Omental fat pad (tissue), 4 donors: Measurements from ENCODE around the gene TMEM273. TPM values are rescaled to one million over a fixed set of nuclear protein-coding genes. Genes with fewer than 3 reads are reported as not detected.

Experiments used
- ATAC-seq: fragments of 150-250 bp; one replicate; pipeline ENCODE4 v1.9.1; 2016; ENCODE audit warnings: mild to moderate bottlenecking, moderate library complexity; ENCODE audit not compliant: low FRiP score
- DNase-seq: peaks from one replicate; pipeline ENCODE4 v3.0.0-alpha.2; 2019; ENCODE audit warnings: low spot score
- total RNA-seq, 4 donors: library from RNA; depleted of rRNA; stranded (reverse); fragments of >200 nt; gene quantifications; one replicate each; pipeline ENCODE4 v1.1.0, GENCODE V29; 2016
- TF ChIP-seq, protein P1 (sequence below), 3 donors: fragments of 450-650 bp; IDR thresholded peaks; one replicate each; pipeline ENCODE4 v1.5.1; 2016 to 2017; ENCODE audit warnings: antibody characterized with exemption in 3 of 3, mild to moderate bottlenecking in 3 of 3, moderate library complexity in 2 of 3

The TMEM273 gene, protein sequence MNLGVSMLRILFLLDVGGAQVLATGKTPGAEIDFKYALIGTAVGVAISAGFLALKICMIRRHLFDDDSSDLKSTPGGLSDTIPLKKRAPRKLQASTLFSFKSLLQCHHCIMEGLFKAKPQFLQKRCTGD
- total RNA-seq: 10 to 100 TPM; 12.2 to 74.4 (median 34.1) TPM

DNA sequence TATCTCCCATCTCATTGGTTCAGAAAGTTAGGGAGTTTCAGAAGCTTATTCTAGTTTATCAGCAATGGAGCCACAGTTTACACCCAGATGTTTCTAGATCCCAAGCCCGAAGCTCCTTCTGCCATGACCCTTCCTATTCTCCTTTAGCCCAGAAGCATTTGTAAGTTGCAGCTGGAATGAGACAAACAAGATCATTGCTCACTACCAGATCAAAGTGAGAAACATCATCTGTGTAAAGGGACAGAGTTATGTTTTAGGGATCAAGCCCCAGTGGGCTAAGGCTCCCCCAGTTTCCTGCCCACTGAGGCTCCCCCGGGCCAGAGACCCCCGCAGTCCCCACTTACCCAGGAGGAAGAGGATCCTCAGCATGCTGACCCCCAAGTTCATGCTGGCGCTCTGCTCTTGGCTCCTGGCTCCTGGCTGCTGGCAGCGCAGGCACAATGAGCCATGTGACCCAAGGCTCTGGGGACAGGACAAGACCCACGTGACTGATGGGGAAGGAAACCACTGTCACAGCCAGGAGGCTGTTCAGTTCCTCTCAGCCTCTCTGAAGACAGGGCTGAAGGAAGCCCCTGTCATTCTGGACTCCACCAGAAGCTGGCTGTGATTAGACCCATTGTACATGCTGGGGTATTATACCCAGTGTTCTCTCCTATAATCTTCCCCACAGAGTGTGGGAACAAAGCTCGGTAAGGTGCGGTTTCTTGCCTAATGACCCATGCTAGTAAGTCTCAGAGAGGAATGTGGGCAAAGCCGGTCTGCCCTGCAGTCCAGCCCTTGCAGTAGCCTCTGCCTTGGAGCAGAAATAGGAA is at the start of gene TMEM273:
Gene TMEM273 (minus strand): TSS at position 442 of the 812 bp plus-strand sequence. CDS start 55 bp downstream, at position 387.
- peak; percentile 63 for ATAC-seq
- DNase-seq: no peak
- TF ChIP-seq, protein P1, sequence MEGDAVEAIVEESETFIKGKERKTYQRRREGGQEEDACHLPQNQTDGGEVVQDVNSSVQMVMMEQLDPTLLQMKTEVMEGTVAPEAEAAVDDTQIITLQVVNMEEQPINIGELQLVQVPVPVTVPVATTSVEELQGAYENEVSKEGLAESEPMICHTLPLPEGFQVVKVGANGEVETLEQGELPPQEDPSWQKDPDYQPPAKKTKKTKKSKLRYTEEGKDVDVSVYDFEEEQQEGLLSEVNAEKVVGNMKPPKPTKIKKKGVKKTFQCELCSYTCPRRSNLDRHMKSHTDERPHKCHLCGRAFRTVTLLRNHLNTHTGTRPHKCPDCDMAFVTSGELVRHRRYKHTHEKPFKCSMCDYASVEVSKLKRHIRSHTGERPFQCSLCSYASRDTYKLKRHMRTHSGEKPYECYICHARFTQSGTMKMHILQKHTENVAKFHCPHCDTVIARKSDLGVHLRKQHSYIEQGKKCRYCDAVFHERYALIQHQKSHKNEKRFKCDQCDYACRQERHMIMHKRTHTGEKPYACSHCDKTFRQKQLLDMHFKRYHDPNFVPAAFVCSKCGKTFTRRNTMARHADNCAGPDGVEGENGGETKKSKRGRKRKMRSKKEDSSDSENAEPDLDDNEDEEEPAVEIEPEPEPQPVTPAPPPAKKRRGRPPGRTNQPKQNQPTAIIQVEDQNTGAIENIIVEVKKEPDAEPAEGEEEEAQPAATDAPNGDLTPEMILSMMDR (IDR thresholded peaks at IDR 0.05): no peak

DNA sequence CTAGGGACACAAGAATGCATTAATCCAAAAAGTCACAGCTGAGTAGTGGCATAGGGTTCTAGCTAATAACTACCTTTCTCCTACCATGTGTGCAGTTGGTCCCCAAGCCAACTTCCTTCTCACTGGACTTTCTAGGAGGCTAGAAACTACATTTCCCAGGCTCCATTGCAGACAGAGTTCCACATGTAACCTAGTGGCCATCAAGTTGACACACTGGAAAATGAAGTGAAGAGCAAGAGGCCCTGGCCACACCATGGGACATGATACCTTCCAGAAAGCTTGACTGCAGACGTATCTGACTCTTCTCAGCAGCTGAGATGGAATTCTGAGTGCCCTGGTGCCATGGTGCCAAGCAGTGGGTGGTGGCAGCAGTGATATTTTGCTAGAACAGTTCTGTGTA is 49.8 kb upstream of the TMEM273 start:
- DNase-seq: no peak
- ATAC-seq: peak; percentile 37
- TF ChIP-seq, protein P1 (IDR thresholded peaks at IDR 0.05): no peak

DNA sequence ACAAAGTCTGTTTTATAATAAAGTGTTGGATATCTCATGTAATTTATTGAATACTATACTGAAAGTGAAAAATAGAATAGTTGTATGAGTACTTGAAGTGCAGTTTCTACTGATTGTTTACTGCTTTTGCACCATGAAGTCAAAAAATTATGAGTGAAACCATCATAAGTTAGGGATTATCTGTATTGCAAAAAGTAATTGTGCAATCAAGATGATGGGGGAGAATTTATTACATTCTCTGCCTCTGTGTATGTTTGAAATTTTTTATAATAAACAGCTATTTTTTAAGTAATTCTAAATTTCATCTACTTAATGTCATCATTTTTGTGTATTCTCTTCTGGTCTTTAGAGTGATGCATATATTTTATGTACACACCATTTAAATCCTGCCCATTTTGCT is 47.2 kb upstream of the TMEM273 start:
- DNase-seq: no peak
- no peak for ATAC-seq
- TF ChIP-seq, protein P1 (IDR thresholded peaks at IDR 0.05): no peak

DNA sequence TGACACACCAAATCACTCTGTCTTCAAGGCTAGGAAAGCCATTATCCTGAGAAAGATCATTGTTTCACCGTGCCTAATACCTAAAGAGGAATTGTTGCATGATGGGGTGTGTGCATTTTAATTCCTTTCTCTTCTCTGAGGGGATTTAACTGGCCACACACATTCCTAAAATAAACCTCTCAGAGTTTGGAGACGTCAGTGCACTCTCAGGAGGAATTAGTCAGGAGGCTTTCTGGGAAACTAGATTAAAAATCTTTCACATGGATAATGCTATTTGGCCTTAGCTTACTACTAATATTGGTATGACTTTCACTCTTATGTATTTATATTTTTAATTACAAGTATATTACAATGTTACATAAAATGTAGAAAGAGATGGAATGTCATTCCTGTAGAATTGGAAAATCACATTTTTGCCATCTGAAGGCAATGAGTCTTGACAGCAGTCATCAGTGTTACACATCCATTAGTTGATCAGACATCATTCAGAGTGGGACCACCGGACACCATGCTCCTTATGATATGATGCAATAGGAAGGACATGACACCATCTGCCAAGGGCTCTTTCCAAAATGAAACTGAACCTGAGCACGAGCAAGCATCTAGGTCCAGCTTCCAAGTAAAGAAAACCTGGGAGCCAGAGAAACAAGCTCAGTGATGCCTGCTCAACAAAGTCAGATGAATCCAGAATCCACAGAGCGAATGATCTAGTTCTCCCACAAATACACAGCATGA is 43.1 kb upstream of the TMEM273 start:
- DNase-seq: no peak
- TF ChIP-seq, protein P1 (IDR thresholded peaks at IDR 0.05): no peak
- no peak for ATAC-seq

DNA sequence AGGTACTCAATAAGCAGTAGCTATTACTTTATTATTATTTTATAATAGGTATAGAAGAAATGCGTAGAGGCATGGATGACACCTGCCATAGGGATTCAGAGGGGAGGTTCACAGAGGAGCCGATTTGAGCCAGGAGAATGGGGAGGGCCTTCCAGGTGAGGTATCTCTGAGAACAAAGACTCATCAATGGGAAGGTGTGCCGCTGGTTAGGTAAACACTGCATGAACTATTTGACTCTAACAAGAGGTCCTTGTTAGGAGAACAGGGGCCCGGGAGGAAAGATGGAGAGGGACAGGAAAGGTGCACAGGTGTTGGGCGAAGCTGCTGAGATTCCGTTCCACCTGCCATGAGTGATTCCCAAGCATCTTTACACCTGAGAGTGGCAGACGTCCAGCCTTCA is 41.8 kb upstream of the TMEM273 start:
- DNase-seq (no peak), ATAC-seq (no peak)
- TF ChIP-seq, protein P1 (IDR thresholded peaks at IDR 0.05): no peak

DNA sequence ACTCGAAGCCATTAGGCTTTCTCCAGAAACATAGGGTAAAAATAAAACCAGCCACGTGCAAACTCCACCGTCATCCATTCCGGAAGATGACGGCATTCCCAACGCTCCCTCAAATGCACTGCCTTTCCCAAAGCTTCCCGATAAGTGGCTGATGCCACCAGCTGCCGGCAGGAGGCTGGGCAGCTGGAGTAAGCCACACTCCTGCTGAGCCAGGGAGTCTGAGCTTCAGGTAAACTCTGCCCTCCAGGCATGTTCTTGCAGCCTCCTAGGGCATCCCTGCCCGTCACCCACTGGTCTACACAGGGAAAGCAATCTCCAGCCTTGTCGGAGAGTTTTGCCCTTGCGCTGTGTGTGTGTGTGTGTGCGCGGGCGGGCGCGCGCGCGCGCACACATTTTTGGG is 40.5 kb upstream of the TMEM273 start:
- DNase-seq: no peak
- no peak for ATAC-seq
- TF ChIP-seq, protein P1 (IDR thresholded peaks at IDR 0.05): no peak
